Immature natural killer cell (primary cell): Measurements from ENCODE around the gene IGFALS. TPM values are rescaled to one million over a fixed set of nuclear protein-coding genes. Genes with fewer than 3 reads are reported as not detected.
A peak's percentile ranks its signal among the peaks of the same experiment; 100 is the strongest.

ENCODE experiments used
- DNase-seq, 3 donors: peaks; one replicate each; pipeline ENCODE4 v3.0.0; 2022; ENCODE audit warnings: mixed read lengths in 1 of 3
- H3K27ac Mint-ChIP-seq, 6 donors: one replicate each; pipeline ENCODE4 v1.8.0; 2020; ENCODE audit warnings: mixed read lengths in 6 of 6, mild to moderate bottlenecking in 5 of 6, inconsistent platforms in 4 of 6, moderate library complexity in 3 of 6
- H3K27me3 Mint-ChIP-seq, 3 donors: one replicate each; pipeline ENCODE4 v1.8.0; 2020 to 2021; ENCODE audit warnings: low read depth in 3 of 3, mild to moderate bottlenecking in 3 of 3, mixed read lengths in 3 of 3, moderate library complexity in 3 of 3, inconsistent platforms in 1 of 3
- H3K36me3 Mint-ChIP-seq, 3 donors: one replicate each; pipeline ENCODE4 v1.8.0; 2020; ENCODE audit warnings: mixed read lengths in 3 of 3, inconsistent platforms in 2 of 3, mild to moderate bottlenecking in 2 of 3
- H3K4me1 Mint-ChIP-seq, 2 donors: one replicate each; pipeline ENCODE4 v1.8.0; 2020; ENCODE audit warnings: inconsistent platforms in 2 of 2, mild to moderate bottlenecking in 2 of 2, mixed read lengths in 2 of 2, moderate library complexity in 1 of 2
- H3K4me3 Mint-ChIP-seq, 5 donors: one replicate each; pipeline ENCODE4 v1.8.0; 2020; ENCODE audit warnings: mild to moderate bottlenecking in 5 of 5, mixed read lengths in 5 of 5, inconsistent platforms in 3 of 5, moderate library complexity in 3 of 5
- H3K9me3 Mint-ChIP-seq, 6 donors: one replicate each; pipeline ENCODE4 v1.8.0; 2020; ENCODE audit warnings: mild to moderate bottlenecking in 6 of 6, mixed read lengths in 6 of 6, inconsistent platforms in 4 of 6, moderate library complexity in 3 of 6
- polyA plus RNA-seq, 3 donors: library from polyadenylated mRNA; unstranded; fragments of 300-500 nt; fragmentation: Illumina TruSeq; gene quantifications; one replicate each; pipeline ENCODE4 v1.2.3, GENCODE V29; 2021

Gene IGFALS
- polyA plus RNA-seq, 3 donors from 2014 or later: not detected

DNA sequence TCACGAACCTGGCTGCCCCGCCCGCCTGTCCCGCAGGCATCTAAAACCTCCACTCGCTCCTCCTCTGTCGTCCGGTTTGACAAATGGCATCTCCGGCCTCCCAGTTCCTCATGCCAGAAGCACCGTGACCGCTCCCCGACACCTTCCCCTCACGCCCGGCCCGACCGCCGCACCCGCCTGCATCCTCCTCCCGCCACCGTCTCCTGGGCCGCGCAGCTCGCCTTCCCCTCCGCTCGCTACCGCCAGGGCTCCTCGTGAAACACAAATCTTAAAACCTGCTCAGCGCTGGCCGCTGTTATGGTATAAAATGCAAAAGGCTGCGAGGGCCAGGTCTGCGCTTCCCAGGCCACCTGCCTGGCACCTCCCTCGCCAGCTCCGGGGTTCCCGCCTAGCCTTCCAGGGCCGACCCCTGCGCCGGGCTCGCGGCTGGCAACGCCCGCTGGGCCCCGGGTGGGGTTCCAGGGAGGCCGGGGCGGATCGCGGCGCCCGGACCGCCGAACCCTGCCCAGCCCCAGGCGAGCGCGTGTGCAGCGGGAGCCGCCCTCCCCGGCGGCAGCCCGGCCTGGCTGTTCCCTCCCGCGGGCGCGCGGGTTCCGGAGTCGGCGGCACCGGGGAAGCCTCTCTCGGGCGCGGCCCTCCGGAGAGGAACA lies 11.6 kb downstream of the IGFALS start:
- Mint-ChIP-seq H3K4me1 (peaks cover 25 to 30% of the 10 kb centered on the region in 2 donors), H3K36me3 (no peaks in the 10 kb centered on the region), H3K27me3 (peaks cover 7 to 12% (median 10%) of the 10 kb centered on the region in 3 donors), H3K4me3 (peak overlapping the region; percentile 84 to 92 (median 85)), H3K9me3 (no peaks in the 10 kb centered on the region), H3K27ac (peak overlapping the region; percentile 78 to 94 (median 84))
- DNase-seq: peak; percentile 42 to 53 (median 52)

DNA sequence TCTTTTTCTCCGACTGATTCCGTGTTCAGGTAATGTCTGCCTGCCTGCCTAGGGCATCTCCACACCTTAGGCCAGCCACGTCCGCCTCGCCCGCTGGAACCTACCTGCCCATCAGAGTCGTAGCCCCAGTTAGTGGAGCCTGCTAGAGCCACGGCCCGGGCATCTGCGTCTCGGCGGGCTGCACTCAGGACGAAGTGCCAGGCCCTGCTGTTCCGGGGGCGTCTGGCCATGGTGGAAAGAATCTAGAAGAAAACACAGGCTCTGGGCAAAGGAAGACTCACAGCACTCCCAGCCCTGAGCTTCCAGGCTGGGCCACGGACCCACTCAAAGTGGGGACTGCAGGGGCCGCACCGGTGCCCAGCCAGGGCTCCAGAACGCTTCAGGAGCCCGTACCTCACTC lies 12.3 kb downstream of the IGFALS start:
- peak overlapping the region; percentile 78 to 94 (median 84) for H3K27ac Mint-ChIP-seq
- H3K4me3 Mint-ChIP-seq: peak overlapping the region; percentile 84 to 92 (median 85)
- H3K36me3 Mint-ChIP-seq: no peaks in the 10 kb centered on the region
- H3K27me3 Mint-ChIP-seq: peaks cover 7 to 12% (median 10%) of the 10 kb centered on the region in 3 donors
- H3K9me3 Mint-ChIP-seq: no peaks in the 10 kb centered on the region
- no peak for DNase-seq
- peaks cover 25 to 30% of the 10 kb centered on the region in 2 donors for H3K4me1 Mint-ChIP-seq

DNA sequence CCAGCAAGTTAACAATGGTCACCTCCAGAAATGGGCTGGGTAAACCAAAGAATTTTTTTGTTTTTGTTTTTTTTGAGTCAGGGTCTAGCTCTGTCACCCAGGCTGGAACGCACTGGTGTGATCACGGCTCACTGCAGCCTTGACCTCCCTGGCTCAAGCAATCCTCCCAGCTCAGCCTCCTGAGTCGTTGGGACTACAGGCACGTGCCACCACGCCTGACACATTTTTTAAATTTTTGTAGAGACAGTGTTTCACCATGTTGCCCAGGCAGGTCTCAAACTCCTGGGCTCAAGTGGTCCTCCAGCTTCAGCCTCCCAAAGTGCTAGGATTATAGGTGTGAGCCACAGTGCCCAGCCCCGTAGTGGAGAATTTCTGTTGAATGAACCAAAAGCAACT lies 12.8 kb downstream of the IGFALS start:
- no peaks in the 10 kb centered on the region for H3K9me3 Mint-ChIP-seq

DNA sequence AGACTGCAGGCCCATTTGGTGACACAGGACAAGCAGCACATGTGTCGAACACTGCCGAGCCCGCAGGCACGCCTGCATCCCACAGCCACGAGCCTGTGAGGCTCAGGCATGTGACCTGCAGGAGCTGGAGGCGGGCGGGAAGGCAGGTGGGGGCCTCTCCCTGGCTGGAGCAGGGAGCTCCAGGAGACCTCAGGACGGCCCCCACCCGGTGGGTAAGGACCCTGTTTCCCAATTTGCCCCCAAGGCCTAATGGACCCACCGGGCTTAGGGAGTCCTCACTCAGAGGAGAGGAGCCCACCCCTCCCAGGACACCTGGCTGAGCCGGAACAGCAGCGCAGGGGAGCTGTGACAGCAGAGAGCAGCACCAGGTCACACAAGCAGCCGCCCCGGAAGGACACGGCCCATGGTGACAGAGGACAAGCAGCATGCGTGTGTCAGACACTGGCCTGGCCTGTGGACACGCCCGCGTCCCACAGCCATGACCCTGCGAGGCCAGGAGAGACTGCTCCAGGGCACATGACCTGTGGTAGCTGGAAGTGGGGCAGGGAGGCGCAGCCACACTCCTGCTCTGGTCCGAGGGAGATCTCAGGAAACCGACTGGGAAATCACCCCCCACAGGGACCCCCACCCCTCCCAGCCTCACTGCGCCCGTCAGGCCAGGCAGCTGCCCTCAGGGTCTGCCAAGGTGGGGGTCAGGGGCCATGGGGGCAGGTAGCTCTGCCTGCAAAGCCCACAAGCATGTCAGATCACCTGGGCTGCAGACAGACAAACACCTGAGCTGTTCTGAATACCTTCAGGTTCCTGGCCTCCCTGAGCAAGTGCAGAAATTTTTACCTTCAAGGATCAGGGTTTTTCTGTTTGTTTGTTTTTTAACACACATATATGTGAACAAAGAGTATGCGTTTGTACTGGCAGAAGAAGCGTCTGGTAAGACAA lies 13.5 kb downstream of the IGFALS start:
- H3K9me3 Mint-ChIP-seq: no peaks in the 10 kb centered on the region
- H3K4me1 Mint-ChIP-seq: peaks cover 21 to 25% of the 10 kb centered on the region in 2 donors
- H3K4me3 Mint-ChIP-seq: peak overlapping the region; percentile 38 to 92 (median 47)
- DNase-seq: no peak
- peak overlapping the region in 2 of 6 donors; percentile 46 to 80 for H3K27ac Mint-ChIP-seq
- H3K36me3 Mint-ChIP-seq: no peaks in the 10 kb centered on the region
- peaks cover 7 to 12% (median 10%) of the 10 kb centered on the region in 3 donors for H3K27me3 Mint-ChIP-seq

More for the DNA sequence above, 12.8 kb downstream of the IGFALS start:
- H3K27me3 Mint-ChIP-seq: peaks cover 7 to 12% (median 10%) of the 10 kb centered on the region in 3 donors
- H3K27ac Mint-ChIP-seq: peak overlapping the region in 2 of 6 donors; percentile 80 to 87
- no peak for DNase-seq
- H3K4me3 Mint-ChIP-seq: peak overlapping the region; percentile 84 to 92 (median 85)
- H3K4me1 Mint-ChIP-seq: peaks cover 25 to 28% of the 10 kb centered on the region in 2 donors
- H3K36me3 Mint-ChIP-seq: no peaks in the 10 kb centered on the region

DNA sequence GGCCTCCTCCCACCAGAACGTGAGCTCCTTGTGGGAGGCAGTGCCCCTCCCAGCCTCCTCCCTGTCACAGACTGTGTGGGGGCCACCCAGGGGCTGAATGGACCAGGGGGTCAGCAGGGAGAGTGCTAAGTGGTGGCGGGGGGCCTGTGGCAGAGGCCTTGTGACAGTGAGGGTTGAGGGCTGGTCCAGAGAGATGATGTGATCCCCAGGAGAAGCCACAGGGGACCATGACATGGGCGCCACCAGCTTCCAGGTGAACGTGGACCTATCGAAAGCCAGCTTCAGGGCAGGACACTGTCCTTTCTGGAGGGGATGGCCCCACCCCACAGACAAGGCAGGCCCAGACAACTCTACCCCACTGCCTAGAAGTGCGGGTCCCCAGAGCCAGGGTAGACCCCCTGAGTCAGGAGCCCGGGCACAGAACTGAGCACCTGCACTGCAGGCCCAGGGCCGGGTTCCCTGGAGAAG lies 14.2 kb downstream of the IGFALS start:
- Mint-ChIP-seq H3K27me3 (peaks cover 7 to 12% (median 10%) of the 10 kb centered on the region in 3 donors), H3K4me1 (peaks cover 19 to 26% of the 10 kb centered on the region in 2 donors), H3K27ac (peak overlapping the region in 1 of 6 donors; percentile 69), H3K36me3 (no peaks in the 10 kb centered on the region), H3K9me3 (no peaks in the 10 kb centered on the region), H3K4me3 (peak overlapping the region in 1 of 5 donors; percentile 6)
- no peak for DNase-seq

DNA sequence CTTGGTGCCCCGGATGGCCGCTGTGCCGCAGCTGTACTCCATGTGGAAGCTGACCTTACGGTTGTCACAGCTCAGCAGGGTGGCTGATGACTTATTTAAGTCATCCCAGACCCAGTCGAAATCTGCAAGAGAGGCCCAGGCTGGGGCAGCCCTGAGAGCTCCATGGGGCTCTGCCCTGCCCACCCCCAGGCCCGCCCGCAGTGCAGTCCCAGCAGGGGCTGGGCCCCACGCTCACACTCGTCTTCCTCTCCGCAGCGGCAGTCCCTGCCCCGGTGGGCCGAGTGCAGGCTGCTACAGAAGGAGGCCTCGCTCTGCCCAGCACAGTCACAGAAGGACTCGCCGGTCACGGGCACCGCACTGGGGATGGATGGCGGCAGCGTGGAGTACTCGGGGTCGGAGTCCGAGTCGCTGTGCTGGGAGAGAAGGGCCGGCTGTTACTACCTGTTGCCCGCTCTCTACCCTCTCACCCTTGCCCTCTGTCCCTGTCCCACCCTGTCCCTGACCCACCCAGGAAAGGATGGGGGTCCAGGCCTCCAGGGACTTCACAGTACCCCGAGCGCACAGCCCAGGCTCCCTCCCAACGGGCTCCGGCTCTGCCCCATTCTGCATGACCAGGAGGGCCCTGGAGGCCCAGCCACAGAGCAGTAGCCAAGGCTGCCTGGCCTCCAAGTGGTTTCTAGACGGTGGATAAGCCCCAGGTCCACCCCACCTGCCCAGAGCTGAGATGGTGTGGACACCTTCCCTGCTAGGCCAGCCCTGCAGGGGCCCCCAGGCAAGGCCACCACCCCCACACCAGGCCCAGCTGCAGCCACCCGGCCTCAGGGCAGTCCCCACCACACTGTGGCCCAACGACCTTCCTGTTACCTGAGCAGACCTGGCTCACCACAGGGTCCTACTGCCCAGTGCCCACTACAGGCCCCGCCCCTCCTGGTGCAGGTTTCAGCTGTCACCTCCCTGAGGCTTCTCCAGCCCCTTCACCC lies 15.0 kb downstream of the IGFALS start:
- no peak for DNase-seq
- Mint-ChIP-seq H3K9me3 (no peaks in the 10 kb centered on the region), H3K27ac (peak overlapping the region in 1 of 6 donors; percentile 69), H3K4me3 (no peak overlapping the region), H3K27me3 (peaks cover 7 to 12% (median 10%) of the 10 kb centered on the region in 3 donors), H3K36me3 (no peaks in the 10 kb centered on the region), H3K4me1 (peaks cover 17 to 23% of the 10 kb centered on the region in 2 donors)

DNA sequence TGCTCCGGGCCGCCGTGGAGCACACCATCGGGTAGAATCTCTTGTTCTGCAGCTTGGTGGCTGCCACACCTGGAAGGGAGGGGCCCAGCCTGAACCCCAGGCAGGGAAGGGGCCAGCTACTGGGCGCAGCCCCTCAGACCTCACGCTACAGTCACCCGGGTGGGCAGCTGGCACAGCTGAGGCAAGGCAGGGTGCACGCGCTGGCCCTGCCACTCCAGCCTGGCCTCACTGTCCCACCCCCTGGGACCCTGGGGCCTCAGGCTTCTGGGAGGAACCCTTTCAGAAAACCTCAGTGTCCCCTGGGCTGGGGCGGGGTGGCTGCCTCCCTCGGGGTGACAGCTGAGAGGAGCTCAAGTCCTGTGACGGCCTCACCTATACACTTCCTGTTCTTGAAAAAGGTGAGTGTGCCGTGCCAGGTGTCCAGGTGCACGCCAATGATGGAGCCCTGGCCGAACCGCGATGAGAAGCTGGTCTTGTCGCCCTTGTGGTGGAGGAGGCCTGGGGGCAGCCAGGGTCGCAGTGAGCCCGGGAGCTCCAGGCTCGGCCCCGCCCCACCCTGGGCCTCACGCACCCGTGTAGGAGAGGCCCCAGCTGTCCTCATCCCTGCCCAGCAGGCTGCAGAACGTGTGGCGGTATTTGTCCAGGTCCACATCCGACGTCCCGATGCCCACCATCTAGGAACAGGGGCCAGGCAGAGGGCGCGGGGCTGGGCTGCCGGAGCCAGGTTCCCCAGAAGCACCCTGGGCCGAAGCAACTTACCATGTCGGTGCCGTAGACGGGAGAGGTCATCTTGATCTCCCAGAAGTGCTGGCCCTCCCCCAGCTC lies 15.9 kb downstream of the IGFALS start:
- no peak for DNase-seq
- Mint-ChIP-seq H3K4me1 (peaks cover 12 to 18% of the 10 kb centered on the region in 2 donors), H3K9me3 (no peaks in the 10 kb centered on the region), H3K36me3 (no peaks in the 10 kb centered on the region), H3K27ac (no peak overlapping the region), H3K27me3 (peaks cover 5 to 13% (median 7%) of the 10 kb centered on the region in 3 donors), H3K4me3 (no peak overlapping the region)

DNA sequence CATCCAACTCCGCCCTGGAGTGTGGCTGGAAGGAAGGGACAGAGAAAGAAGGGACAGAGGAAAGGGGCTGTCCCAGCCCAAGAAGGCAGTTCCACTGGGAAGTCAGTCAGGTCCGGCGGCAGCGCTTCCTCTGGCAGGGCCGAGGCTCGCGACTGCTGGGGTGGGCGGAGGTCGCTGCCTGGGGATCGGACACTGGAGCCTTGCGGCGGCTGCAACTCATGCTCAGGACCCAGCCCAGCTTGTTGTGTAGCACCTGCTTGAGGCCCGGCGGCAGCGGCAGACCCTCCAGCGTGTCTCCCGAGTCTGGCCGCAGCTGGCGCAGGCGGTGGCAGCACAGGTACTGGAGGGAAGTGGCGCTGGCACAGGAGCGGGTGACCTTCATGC lies 16.5 kb downstream of the IGFALS start:
- Mint-ChIP-seq H3K36me3 (no peaks in the 10 kb centered on the region), H3K4me1 (peaks cover 16 to 22% of the 10 kb centered on the region in 2 donors), H3K4me3 (no peak overlapping the region), H3K27me3 (peaks cover 6 to 10% (median 7%) of the 10 kb centered on the region in 3 donors), H3K9me3 (no peaks in the 10 kb centered on the region), H3K27ac (no peak overlapping the region)
- DNase-seq: no peak

DNA sequence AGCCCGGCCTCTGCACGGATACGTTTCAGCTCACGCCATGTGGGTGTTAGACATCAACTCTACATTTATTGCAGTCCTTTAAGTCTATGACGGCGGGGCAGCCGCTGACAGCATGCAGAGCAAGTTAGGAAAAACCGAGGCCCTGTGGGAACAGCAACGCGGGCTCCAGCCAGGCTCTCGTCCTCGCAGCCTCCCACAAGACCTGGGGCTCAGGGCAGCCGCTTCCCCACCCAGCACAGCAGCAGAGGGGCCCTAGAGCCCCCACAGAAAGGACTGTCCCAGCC lies 16.9 kb downstream of the IGFALS start:
- H3K36me3 Mint-ChIP-seq: no peaks in the 10 kb centered on the region
- DNase-seq: no peak
- no peak overlapping the region for H3K4me3 Mint-ChIP-seq
- peaks cover 16 to 23% of the 10 kb centered on the region in 2 donors for H3K4me1 Mint-ChIP-seq
- no peaks in the 10 kb centered on the region for H3K9me3 Mint-ChIP-seq
- H3K27ac Mint-ChIP-seq: no peak overlapping the region
- peaks cover 8 to 9% (median 9%) of the 10 kb centered on the region in 3 donors for H3K27me3 Mint-ChIP-seq

DNA sequence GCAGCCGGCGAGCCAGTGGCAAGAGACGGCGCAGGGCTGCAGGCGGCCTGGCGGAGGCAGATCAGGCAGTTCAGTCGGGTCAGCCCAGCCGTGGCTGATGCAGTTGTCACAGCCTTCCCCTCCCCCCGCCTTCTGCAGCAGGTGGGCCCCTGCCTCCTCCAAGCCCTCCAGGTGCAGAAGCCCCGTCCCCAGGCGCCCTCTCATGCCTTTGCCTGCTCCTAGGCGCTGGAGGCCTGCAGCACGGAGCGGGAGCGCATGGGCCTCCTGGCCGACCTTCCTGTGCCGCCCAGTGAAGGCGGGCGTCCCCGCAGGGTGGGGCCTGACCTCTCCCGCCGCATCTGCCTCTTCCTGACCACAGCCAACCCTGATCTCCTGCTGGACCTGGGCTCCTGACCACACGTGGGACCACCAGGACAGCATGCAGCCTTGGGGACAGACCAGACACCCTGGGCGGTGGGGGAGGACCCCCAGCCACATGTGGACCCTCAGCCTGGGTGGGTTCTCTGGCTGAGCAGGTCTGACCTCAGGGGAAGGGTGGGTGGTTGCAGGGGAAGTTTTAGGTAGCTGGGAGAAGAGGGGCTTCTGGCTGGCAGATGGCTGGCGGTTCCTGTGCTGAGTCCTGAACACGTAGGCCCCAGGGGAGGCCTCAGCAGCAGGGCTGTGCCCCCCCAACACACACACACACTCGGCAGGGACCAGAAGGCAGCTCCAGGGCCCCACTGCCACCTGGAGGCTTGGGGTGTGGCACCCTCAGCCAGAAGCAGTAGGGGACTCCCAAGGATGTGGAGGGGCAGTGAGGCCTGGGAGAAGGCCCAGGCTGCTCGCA lies 17.4 kb downstream of the IGFALS start:
- Mint-ChIP-seq H3K27me3 (peaks cover 8 to 9% (median 9%) of the 10 kb centered on the region in 3 donors), H3K36me3 (no peaks in the 10 kb centered on the region), H3K4me3 (no peak overlapping the region), H3K4me1 (peaks cover 11 to 17% of the 10 kb centered on the region in 2 donors), H3K9me3 (no peaks in the 10 kb centered on the region), H3K27ac (peak overlapping the region in 1 of 6 donors; percentile 13)
- DNase-seq: no peak

DNA sequence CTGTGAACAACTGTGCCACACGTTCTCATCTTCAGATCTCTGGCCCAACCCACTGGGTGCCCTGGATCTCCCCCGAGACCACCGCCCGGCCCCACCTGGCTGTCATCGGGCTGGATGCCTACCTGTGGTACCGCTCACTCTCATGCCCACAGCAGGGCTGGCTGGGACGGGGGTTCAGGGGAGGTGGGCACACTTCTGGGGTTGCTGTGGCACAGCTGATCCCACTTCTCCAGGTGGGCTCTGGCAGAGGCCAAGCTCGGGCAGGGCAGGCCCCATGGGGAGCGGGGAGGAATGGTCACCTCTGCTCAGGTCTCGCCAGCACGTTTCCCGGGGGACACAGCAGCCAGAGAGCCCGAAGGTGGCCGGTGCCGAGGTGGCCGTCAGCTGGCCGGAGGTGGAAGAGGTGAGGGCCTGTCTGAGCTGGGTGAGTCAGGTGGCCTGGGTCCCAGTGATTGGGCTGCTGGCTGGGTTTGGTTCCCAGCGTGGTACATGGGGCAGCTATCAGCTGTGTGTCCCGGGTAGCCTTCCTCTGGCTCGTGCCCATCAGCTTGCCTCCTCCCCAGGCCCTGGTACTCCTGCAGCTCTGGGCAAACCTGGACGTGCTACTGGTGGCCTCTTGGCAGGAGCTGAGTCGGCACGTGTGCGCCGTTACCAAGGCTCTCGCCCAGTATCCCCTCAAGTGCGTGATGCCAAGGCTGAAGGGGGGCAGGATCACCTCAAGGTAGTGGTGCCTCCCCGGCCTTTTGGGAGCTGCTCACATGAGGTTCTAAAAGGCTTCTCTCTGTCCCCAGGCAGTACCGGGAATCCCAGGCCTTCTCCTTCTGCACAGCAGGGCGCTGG lies 18.3 kb downstream of the IGFALS start:
- H3K4me1 Mint-ChIP-seq: peaks cover 13 to 18% of the 10 kb centered on the region in 2 donors
- no peak overlapping the region for H3K27ac Mint-ChIP-seq
- H3K9me3 Mint-ChIP-seq: no peaks in the 10 kb centered on the region
- peak overlapping the region in 3 of 5 donors; percentile 27 to 55 (median 36) for H3K4me3 Mint-ChIP-seq
- peaks cover 8 to 12% (median 9%) of the 10 kb centered on the region in 3 donors for H3K27me3 Mint-ChIP-seq
- no peak for DNase-seq
- no peaks in the 10 kb centered on the region for H3K36me3 Mint-ChIP-seq
